ENCODE results near the gene MATK. TPM values are rescaled to one million over a fixed set of nuclear protein-coding genes. Genes with fewer than 3 reads are reported as not detected.

MATK gene
- total RNA-seq, 4 donors from 2014 or later: 2.1 to 5.8 (median 3.3) TPM

GRCh38 chr19:3782903-3783302, 3.3 kb downstream of the MATK start:
- 83 to 88% methylated on average over 13 of the region's 13 CpGs for WGBS, 2 donors

GRCh38 chr19:3782330-3782729, 3.9 kb downstream of the MATK start:
- WGBS, 2 donors: 90 to 94% methylated on average over 1 of the region's 1 CpG
- intact Hi-C loops (cut with DNase I; ENCODE audit: low total_unique reads): no loop called here
- H3K4me3 ChIP-seq (ENCODE audit: low read depth, poor library complexity, severe bottlenecking): no peak overlapping the region
- no peak for DNase-seq (ENCODE audit: low spot score in 2 of 2)
- TF ChIP-seq CTCF (IDR thresholded peaks at IDR 0.05): no peak
- TF ChIP-seq POLR2A (IDR thresholded peaks at IDR 0.05): no peak

More at GRCh38 chr19:3782903-3783302, 3.3 kb downstream of the MATK start:
- DNase-seq (ENCODE audit: low spot score in 2 of 2): no peak
- intact Hi-C loops (cut with DNase I; ENCODE audit: low total_unique reads): no loop called here
- TF ChIP-seq CTCF (IDR thresholded peaks at IDR 0.05): no peak
- TF ChIP-seq POLR2A (IDR thresholded peaks at IDR 0.05): no peak
- no peak overlapping the region for H3K4me3 ChIP-seq (ENCODE audit: low read depth, poor library complexity, severe bottlenecking)

GRCh38 chr19:3781603-3782002, 4.6 kb downstream of the MATK start:
- no peak overlapping the region for H3K4me3 ChIP-seq (ENCODE audit: low read depth, poor library complexity, severe bottlenecking)
- intact Hi-C loops (cut with DNase I; ENCODE audit: low total_unique reads): no loop called here
- TF ChIP-seq POLR2A (IDR thresholded peaks at IDR 0.05) (no peak), CTCF (IDR thresholded peaks at IDR 0.05) (no peak)
- 96 to 98% methylated on average over 2 of the region's 2 CpGs for WGBS, 2 donors
- DNase-seq (ENCODE audit: low spot score in 2 of 2): no peak

GRCh38 chr19:3780786-3781304, 5.3 kb downstream of the MATK start:
- intact Hi-C loops (cut with DNase I; ENCODE audit: low total_unique reads): no loop called here
- 88 to 89% methylated on average over 9 of the region's 9 CpGs for WGBS, 2 donors
- TF ChIP-seq POLR2A (IDR thresholded peaks at IDR 0.05) (no peak), CTCF (IDR thresholded peaks at IDR 0.05) (no peak)
- DNase-seq (ENCODE audit: low spot score in 2 of 2): no peak
- H3K4me3 ChIP-seq (ENCODE audit: low read depth, poor library complexity, severe bottlenecking): no peak overlapping the region

GRCh38 chr19:3778899-3779723, 7.1 kb downstream of the MATK start:
- intact Hi-C loops (cut with DNase I; ENCODE audit: low total_unique reads): no loop called here
- WGBS, 2 donors: 64 to 66% methylated on average over 42 to 44 of the region's 44 CpGs
- no peak overlapping the region for H3K4me3 ChIP-seq (ENCODE audit: low read depth, poor library complexity, severe bottlenecking)
- TF ChIP-seq CTCF (IDR thresholded peaks at IDR 0.05) (no peak), POLR2A (IDR thresholded peaks at IDR 0.05) (no peak)
- DNase-seq (ENCODE audit: low spot score in 2 of 2): no peak
